ENCODE measurements around the gene MAD2L1.

DNA sequence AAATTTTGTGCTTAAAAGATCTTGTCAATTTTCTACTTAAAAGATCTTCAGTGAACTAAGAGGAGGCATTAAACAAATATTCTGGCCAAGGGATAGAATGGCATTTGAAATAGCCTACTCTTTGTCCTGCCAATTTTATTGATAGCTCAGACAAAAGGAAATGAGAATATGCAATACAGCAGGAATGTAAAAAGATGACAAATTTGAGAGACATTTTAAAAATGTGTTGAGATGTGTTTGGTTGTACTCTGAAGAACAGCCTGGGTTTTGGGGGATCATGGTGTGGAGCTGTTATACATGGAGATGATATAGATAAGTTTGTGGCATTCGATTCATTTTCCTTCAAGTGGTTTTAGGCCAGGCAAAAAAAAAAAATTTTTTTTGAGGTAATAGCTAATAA is 11.6 kb upstream of the MAD2L1 start:
- TF ChIP-seq, protein P1, sequence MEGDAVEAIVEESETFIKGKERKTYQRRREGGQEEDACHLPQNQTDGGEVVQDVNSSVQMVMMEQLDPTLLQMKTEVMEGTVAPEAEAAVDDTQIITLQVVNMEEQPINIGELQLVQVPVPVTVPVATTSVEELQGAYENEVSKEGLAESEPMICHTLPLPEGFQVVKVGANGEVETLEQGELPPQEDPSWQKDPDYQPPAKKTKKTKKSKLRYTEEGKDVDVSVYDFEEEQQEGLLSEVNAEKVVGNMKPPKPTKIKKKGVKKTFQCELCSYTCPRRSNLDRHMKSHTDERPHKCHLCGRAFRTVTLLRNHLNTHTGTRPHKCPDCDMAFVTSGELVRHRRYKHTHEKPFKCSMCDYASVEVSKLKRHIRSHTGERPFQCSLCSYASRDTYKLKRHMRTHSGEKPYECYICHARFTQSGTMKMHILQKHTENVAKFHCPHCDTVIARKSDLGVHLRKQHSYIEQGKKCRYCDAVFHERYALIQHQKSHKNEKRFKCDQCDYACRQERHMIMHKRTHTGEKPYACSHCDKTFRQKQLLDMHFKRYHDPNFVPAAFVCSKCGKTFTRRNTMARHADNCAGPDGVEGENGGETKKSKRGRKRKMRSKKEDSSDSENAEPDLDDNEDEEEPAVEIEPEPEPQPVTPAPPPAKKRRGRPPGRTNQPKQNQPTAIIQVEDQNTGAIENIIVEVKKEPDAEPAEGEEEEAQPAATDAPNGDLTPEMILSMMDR (IDR thresholded peaks at IDR 0.05) = no peak
- TF ChIP-seq POLR2A (IDR thresholded peaks at IDR 0.05) (no peak), POLR2AphosphoS5 (IDR thresholded peaks at IDR 0.05) (no peak)

Measured in prostate gland (tissue), 2 donors.